ENCODE data around the gene PARD3B.
"Not testable (repeated sequence)": the region's sequence is repeated elsewhere in the genome, so short reads cannot be mapped to it uniquely, and the experiment has no call there.

The PARD3B gene

GRCh38 chr2:205197468-205198139, 652.3 kb downstream of the PARD3B start:
- ATAC-seq, result peak; percentile 49
- DNase-seq, result peak; percentile 24

DNA sequence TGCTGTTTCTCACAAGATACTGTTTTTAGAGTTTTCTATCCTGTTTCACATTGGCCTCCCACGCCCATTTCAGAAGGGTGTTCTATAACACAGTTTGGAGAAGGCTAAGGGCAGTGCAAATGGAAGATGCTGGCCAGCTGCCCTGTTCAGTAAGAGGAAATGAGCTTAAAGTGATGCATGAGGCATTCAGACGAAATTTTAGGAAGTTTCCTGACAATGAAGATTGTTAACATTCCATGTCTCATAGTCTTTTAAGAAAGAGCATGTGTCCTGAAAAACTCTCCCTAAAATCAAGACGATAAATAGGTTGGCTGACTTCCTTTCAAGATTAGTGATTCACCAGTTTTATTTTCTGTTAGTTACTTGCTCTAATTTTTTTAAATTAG, 652.9 kb downstream of the PARD3B start:
- no peak for DNase-seq
- ATAC-seq, result no peak

GRCh38 chr2:205199165-205199850, 654.0 kb downstream of the PARD3B start:
- DNase-seq (no peak), ATAC-seq (no peak)

GRCh38 chr2:205210494-205210893, 665.2 kb downstream of the PARD3B start:
- ATAC-seq (no peak), DNase-seq (no peak)

- DNase-seq (no peak), ATAC-seq (no peak)
Observed at GRCh38 chr2:205212357-205212756, 667.1 kb downstream of the PARD3B start.

GRCh38 chr2:205216092-205216491, 670.8 kb downstream of the PARD3B start:
- DNase-seq (no peak), ATAC-seq (no peak)

DNA sequence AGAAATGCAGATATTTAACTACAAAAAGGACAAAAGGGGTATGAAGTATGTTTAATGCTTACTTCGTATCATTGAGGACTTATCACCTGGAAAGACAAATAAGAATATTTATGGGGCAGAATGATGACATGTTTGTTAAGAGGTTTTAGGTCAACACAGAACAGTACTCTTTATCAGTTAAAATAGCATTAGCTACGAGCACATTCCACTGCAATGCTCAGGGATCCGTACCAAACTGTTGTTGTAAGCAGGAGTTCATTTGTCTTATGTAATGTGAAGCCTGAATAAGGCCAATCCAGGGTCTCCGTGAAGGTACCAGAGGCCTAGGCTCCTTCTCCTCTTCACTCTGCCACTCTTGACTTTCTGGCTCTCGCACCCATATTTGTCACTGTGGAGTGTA, 671.3 kb downstream of the PARD3B start:
- no peak for ATAC-seq
- no peak for DNase-seq

DNA sequence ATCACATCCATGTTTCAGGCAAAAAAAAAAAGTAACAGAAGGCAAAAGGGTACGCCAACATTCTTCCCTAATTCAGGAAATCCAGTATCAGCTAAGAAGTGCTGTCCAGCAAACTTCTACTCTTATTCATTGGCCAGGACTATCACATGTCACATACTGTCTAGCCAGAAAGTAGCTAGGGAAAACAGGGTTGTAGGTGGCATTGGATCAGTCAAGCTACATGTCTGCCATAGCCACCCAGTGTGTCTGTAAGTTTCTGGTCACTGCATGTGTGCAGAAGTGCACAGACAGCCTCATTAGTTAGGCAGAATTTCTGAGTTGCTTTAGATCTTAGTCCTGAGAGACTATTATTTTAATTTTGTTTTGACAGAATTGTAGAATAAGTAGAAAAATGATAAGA, 671.7 kb downstream of the PARD3B start:
- DNase-seq, result no peak
- ATAC-seq, result no peak

- DNase-seq (no peak), ATAC-seq (no peak)
Observed at GRCh38 chr2:205218056-205218455, 672.8 kb downstream of the PARD3B start.

DNA sequence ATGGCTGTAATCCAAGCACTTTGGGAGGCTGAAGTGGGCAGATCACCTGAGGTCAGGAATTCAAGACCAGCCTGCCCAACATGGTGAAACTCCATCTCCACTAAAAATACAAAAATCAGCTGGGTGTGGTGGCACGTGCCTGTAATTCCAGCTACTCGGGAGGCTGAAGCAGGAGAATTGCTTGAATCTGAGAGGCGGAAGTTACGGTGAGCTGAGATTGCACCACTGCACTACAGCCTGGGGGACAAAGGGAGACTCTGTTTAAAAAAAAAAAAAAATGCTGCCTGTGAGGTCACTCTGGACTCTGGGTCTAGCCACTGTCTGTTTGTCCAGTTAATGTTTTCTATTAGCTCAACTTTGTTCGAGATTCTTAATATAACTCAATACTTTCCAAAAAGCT, 673.5 kb downstream of the PARD3B start:
- ATAC-seq, DNase-seq: not testable (repeated sequence)

DNA sequence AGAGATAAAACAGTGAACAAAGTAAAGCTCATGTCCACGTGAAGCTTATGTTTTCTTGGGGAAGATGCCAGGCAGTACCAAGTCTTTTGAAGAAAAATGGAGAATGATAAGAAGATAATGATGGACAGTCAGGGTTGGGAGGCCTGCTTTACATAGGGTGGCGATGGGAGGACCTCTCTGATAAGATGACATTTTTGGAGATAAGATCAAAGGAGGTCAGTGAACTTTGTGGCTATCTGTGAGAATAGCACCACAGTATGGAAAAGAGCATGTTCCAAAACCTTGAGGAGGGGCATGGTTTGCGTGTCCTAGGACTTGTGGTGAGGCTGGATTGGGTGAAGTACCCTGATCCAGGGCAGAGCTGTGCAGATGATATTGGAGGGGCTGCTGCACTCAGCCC, 675.3 kb downstream of the PARD3B start:
- ATAC-seq, result no peak

GRCh38 chr2:205232086-205232485, 686.8 kb downstream of the PARD3B start:
- no peak for DNase-seq

More for the DNA sequence above, 675.3 kb downstream of the PARD3B start:
- DNase-seq, result no peak

DNA sequence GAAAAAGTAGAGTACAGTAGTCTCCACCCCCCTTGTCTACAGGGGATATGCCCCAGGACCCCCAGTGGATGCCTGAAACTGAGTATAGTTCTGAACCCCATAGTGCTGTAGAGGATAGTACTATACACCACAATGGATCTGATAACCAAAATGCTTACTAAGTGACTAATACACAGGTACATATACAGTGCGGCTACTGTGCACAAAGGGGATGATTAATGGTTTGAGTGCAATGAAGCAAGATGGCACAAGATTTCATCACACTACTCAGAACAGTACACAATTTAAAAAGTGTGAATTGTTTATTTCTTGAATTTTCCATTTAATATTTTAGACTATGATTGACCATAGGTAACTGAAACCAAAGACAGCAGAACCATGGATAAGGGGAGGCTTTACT, 690.2 kb downstream of the PARD3B start:
- DNase-seq, result no peak
- no peak for ATAC-seq

More at GRCh38 chr2:205232086-205232485, 686.8 kb downstream of the PARD3B start:
- ATAC-seq, result no peak

DNA sequence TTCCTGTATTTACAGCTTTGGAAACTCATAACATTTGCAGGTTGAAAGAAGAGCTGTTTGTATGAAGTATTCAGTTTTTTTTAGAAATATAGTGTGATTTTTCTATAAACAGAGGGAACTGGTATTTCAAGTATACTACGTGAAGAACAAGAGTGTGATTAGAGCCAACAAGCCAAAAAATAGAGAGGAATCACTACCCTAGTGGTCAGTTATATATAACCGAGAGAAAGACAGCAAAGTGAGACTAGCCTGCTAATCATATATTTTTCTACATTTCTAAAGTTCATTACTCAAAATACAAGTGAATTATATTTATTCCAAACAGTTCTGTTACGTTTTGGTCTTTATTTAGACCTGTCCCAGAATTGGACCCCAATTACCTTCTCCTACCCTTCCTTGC, 692.2 kb downstream of the PARD3B start:
- no peak for DNase-seq
- ATAC-seq, result no peak

DNA sequence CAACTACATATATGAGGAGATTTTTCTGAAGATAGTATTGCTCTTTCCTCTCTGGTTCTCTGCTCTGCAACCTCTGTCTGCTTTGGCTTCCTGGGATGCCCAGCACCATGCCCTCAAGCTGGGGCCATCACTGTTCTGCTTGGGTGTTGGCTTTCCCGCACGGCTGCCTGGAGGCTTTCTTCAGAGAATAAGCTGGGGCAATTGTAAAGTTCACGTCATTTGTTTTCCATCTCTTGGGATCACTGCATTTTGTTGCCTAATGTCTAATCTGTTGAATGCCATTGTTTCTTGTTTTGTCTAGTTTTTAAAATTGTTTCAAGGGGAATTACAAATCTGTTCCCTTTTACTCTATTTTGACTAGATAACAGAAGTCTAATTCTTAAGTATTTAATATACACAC, 699.7 kb downstream of the PARD3B start:
- no peak for DNase-seq
- no peak for ATAC-seq

DNA sequence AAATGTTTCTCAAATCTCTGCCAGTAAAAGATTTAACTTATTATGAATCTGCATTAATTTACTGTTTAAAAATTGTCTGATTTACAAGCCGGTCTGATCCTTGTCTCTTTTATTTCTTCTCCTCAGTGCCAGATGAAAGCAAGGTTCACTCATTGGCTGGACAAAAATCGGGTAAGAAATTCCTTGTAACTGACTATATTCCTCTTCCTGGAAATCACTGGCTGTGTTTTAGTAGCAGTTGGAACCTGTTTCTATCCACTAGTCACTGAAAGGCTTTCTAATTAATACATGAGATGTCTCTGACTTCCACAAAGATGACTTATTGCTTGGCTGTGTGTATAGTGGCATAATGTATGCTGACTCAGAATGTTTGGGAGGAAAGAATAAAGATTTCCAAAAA, 700.4 kb downstream of the PARD3B start:
- ATAC-seq (no peak), DNase-seq (no peak)

- DNase-seq, result no peak
- ATAC-seq, result no peak
Observed at GRCh38 chr2:205259121-205259520, 713.8 kb downstream of the PARD3B start.

DNA sequence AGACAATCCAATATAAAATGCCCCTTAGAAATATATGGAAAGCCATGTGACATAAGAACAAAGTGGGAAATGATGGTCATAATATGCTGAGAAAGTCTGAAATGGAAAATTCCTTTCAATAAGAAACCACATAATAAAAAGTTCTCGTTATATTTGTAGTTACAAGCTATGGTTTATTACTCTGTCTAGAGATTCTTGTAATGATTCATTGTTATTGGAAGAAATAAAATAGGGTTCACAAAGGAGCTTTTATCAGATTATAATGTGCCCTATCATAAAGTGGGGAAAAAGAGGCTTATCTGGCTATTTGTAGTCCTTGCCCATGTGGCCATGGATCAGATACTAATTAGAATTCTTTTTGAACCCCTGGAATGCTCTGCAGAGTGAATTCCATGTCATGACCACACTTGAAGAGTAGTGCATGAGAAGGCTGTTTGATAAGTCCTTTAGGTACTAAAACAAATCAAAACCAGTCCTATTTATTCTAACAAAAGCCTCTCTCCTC, 716.3 kb downstream of the PARD3B start:
- no peak for ATAC-seq

GRCh38 chr2:205267323-205267722, 722.0 kb downstream of the PARD3B start:
- ATAC-seq, result no peak

More for the DNA sequence above, 716.3 kb downstream of the PARD3B start:
- DNase-seq, result no peak

DNA sequence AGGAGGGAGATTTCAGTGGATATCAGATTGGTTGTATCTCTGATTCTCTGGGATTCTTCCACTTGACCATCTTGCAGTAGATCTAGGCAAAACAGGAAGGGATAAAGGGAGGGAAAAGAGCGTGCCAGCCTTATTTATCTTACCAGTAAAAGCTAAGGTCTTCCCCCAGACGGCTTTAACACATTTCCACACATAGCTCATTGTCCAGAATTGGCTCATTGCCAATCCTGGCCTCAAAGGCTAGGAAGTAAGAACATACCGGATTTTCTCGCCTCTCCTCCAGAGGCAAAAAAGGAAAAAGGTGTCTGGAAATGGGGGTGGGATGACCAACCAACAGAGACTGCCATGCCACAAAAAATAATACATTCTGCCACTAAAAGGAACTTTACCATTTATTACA, 725.4 kb downstream of the PARD3B start:
- ATAC-seq (no peak), DNase-seq (no peak)

More at GRCh38 chr2:205267323-205267722, 722.0 kb downstream of the PARD3B start:
- DNase-seq, result no peak

- DNase-seq (no peak), ATAC-seq (no peak)
Observed at GRCh38 chr2:205273148-205273547, 727.9 kb downstream of the PARD3B start.

DNA sequence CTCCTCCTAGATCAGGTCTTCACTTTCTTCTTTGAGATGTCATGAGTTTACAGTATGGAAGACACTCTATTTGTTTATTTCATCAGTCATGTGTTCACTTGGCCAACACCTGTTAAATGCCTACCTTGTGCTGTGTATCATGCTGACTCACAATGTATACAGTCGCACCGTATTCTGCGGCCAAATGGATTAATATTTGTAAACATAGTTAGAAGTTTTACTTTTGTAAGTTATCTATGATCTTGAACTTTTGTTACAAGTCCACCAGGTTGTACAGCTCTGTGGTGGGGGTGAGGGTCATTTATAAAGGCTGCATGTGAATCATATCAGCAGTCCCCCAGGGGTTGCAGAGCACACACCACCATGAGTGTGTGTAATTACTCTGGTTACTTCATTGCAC, 728.4 kb downstream of the PARD3B start:
- no peak for DNase-seq

GRCh38 chr2:205274801-205275200, 729.5 kb downstream of the PARD3B start:
- ATAC-seq, result no peak
- no peak for DNase-seq

More for the DNA sequence above, 728.4 kb downstream of the PARD3B start:
- no peak for ATAC-seq

Measured in stimulated activated naive CD8-positive, alpha-beta T cell treated with anti-CD3 and anti-CD28 coated beads, Interleukin-15, Interleukin-2, amounts not matched to agents 100 U/mL and 50 U/mL, for 24 hours (primary cell).